H54 (cell line): ENCODE results near the gene GRID2IP.
"Not testable (repeated sequence)": the region's sequence is repeated elsewhere in the genome, so short reads cannot be mapped to it uniquely, and the experiment has no call there.

Experiments used
- DNase-seq: peaks from one replicate; pipeline ENCODE4 v3.0.0; 2011; ENCODE audit warnings: low spot score, mixed read lengths; ENCODE audit not compliant: insufficient read length
- FAIRE-seq: peaks from 3 replicates; lab custom pipeline; 2011; peaks lifted over from hg19 to GRCh38; lab: Jason Lieb, UNC
- POLR2A ChIP-seq: IDR thresholded peaks from 2 replicates; pipeline ENCODE4 v1.6.1; 2011; ENCODE audit warnings: low read depth, mild to moderate bottlenecking, low read length

GRID2IP gene

GRCh38 chr7:6551016-6551511 lies at the start of gene GRID2IP:
TSS of gene GRID2IP (minus strand) at chr7:6551461. CDS start at chr7:6551436, 25 bp downstream.
- TF ChIP-seq POLR2A, result no peak
- FAIRE-seq (no peak), DNase-seq (no peak)

- FAIRE-seq, result no peak
- no peak for DNase-seq
- TF ChIP-seq POLR2A, result no peak
These were observed 48.8 kb upstream of the GRID2IP start for GRCh38 chr7:6600093-6600492.

- FAIRE-seq (no peak), DNase-seq (no peak)
- no peak for TF ChIP-seq POLR2A
These were observed 39.4 kb upstream of the GRID2IP start for GRCh38 chr7:6590645-6591110.

- TF ChIP-seq POLR2A, result peak; percentile 92
- FAIRE-seq, result no peak
- DNase-seq, result peak; percentile 96
These were observed 38.8 kb upstream of the GRID2IP start, which contains the start of gene INTS15 for GRCh38 chr7:6589829-6590644. TSS of gene INTS15 (plus strand) at chr7:6590021. CDS start at chr7:6590284, 263 bp downstream.

GRCh38 chr7:6589151-6589828 lies 38.0 kb upstream of the GRID2IP start:
- FAIRE-seq (no peak), DNase-seq (no peak)
- no peak for TF ChIP-seq POLR2A

GRCh38 chr7:6588566-6588965 lies 37.3 kb upstream of the GRID2IP start:
- DNase-seq (no peak), FAIRE-seq (no peak)
- TF ChIP-seq POLR2A, result no peak

GRCh38 chr7:6585746-6586432 lies 34.6 kb upstream of the GRID2IP start:
- FAIRE-seq, result not testable (repeated sequence)

GRCh38 chr7:6579446-6579845 lies 28.2 kb upstream of the GRID2IP start:
- FAIRE-seq (no peak), DNase-seq (no peak)
- TF ChIP-seq POLR2A, result no peak

More at GRCh38 chr7:6585746-6586432, 34.6 kb upstream of the GRID2IP start:
- not testable (repeated sequence) for DNase-seq

- DNase-seq, result no peak
- no peak for TF ChIP-seq POLR2A
- no peak for FAIRE-seq
These were observed 27.1 kb upstream of the GRID2IP start for GRCh38 chr7:6578114-6579084.

GRCh38 chr7:6577369-6578113 lies 26.3 kb upstream of the GRID2IP start, which contains the start of gene ZDHHC4:
TSS of gene ZDHHC4 (plus strand) at chr7:6577454. CDS start at chr7:6580562, 3,108 bp downstream.
- DNase-seq (peak; percentile 100), FAIRE-seq (no peak)
- TF ChIP-seq POLR2A, result peak; percentile 98

GRCh38 chr7:6576867-6577368 lies 25.7 kb upstream of the GRID2IP start:
- not testable (repeated sequence) for FAIRE-seq, DNase-seq

GRCh38 chr7:6576024-6576866 lies 25.0 kb upstream of the GRID2IP start:
- no peak for FAIRE-seq

More at GRCh38 chr7:6576024-6576866, 25.0 kb upstream of the GRID2IP start:
- no peak for TF ChIP-seq POLR2A
- DNase-seq, result no peak
